ENCODE data around the gene TSN.
A peak's percentile ranks its signal among the peaks of the same experiment; 100 is the strongest.
"Not testable (repeated sequence)": the region's sequence is repeated elsewhere in the genome, so short reads cannot be mapped to it uniquely, and the experiment has no call there.

The TSN gene

GRCh38 chr2:121810959-121811853 is 55.8 kb downstream of the TSN start:
- DNase-seq, result peak; percentile 80
- H3K4me3 ChIP-seq (ENCODE audit: low read depth, low read length), result no peak overlapping the region
- no peaks in the 10 kb centered on the region for H3K27me3 ChIP-seq (ENCODE audit: insufficient read depth, low read depth, severe bottlenecking)
- TF ChIP-seq CTCF (IDR thresholded peaks at IDR 0.05; ENCODE audit: low read depth, low read length), result peak; percentile 70
- H3K9me3 ChIP-seq (ENCODE audit: severe bottlenecking), result no peaks in the 10 kb centered on the region
- H3K36me3 ChIP-seq, result no peaks in the 10 kb centered on the region
- H3K27ac ChIP-seq, result no peak overlapping the region

- H3K27ac ChIP-seq; H3K36me3 ChIP-seq; DNase-seq; H3K4me3 ChIP-seq (ENCODE audit: low read depth, low read length); H3K9me3 ChIP-seq (ENCODE audit: severe bottlenecking); H3K27me3 ChIP-seq (ENCODE audit: insufficient read depth, low read depth, severe bottlenecking): not testable (repeated sequence)
Observed at GRCh38 chr2:121813083-121813482, 57.6 kb downstream of the TSN start.

GRCh38 chr2:121815216-121815615 is 59.8 kb downstream of the TSN start:
- no peaks in the 10 kb centered on the region for H3K36me3 ChIP-seq
- DNase-seq, result no peak
- no peak for TF ChIP-seq CTCF (IDR thresholded peaks at IDR 0.05; ENCODE audit: low read depth, low read length)
- H3K27me3 ChIP-seq (ENCODE audit: insufficient read depth, low read depth, severe bottlenecking), result no peaks in the 10 kb centered on the region
- no peak overlapping the region for H3K4me3 ChIP-seq (ENCODE audit: low read depth, low read length)
- no peak overlapping the region for H3K27ac ChIP-seq
- H3K9me3 ChIP-seq (ENCODE audit: severe bottlenecking), result no peaks in the 10 kb centered on the region

- no peaks in the 10 kb centered on the region for H3K27me3 ChIP-seq (ENCODE audit: insufficient read depth, low read depth, severe bottlenecking)
- H3K36me3 ChIP-seq, result no peaks in the 10 kb centered on the region
- no peak for TF ChIP-seq CTCF (IDR thresholded peaks at IDR 0.05; ENCODE audit: low read depth, low read length)
- no peak overlapping the region for H3K27ac ChIP-seq
- no peak for DNase-seq
- no peak overlapping the region for H3K4me3 ChIP-seq (ENCODE audit: low read depth, low read length)
- H3K9me3 ChIP-seq (ENCODE audit: severe bottlenecking), result no peaks in the 10 kb centered on the region
Observed at GRCh38 chr2:121816797-121817196, 61.3 kb downstream of the TSN start.

- H3K4me3 ChIP-seq (ENCODE audit: low read depth, low read length); H3K27ac ChIP-seq; DNase-seq; H3K27me3 ChIP-seq (ENCODE audit: insufficient read depth, low read depth, severe bottlenecking); H3K9me3 ChIP-seq (ENCODE audit: severe bottlenecking); H3K36me3 ChIP-seq: not testable (repeated sequence)
Observed at GRCh38 chr2:121817304-121817703, 61.9 kb downstream of the TSN start.
